A673 (cell line): Measurements from ENCODE around the gene UBE2B.

Experiments
- CTCF ChIP-seq: fragments of 300-800, 200-600 bp; sonication (generic); conservative IDR thresholded peaks from 2 replicates; pipeline ENCODE4 v1.5.1; 2017; ENCODE audit warnings: low read depth, mild to moderate bottlenecking, antibody characterized with exemption, low read length, moderate library complexity, mixed read lengths
- EZH2 ChIP-seq: fragments of 200-600 bp; sonication (generic); IDR thresholded peaks from 2 replicates; pipeline ENCODE4 v1.6.1; 2017; ENCODE audit warnings: borderline replicate concordance, low read depth, mild to moderate bottlenecking, mixed read lengths, antibody characterized with exemption, low read length; ENCODE audit not compliant: poor library complexity, severe bottlenecking

- no peak for TF ChIP-seq CTCF
- TF ChIP-seq EZH2: no peak
Measured at GRCh38 chr5:134398609-134399155, 27.3 kb downstream of the UBE2B start.
